GM19043 (cell line): ENCODE data around the gene MAPK8IP3.

Experiments used
- ATAC-seq: cut with Tn5 transposase; IDR thresholded peaks from one replicate; pipeline ENCODE4 v1.9.1; 2021; ENCODE audit warnings: low read depth; ENCODE audit not compliant: unreplicated experiment

MAPK8IP3 gene

GRCh38 chr16:1770328-1771187 lies 64.6 kb downstream of the MAPK8IP3 start:
- ATAC-seq, result no peak

GRCh38 chr16:1771188-1771863 lies 65.3 kb downstream of the MAPK8IP3 start, which contains the start of gene NME3:
TSS of gene NME3 (minus strand) at chr16:1771543. CDS start at chr16:1771534, 9 bp downstream.
- no peak for ATAC-seq

- no peak for ATAC-seq
These were observed 65.9 kb downstream of the MAPK8IP3 start for GRCh38 chr16:1771864-1772361.

GRCh38 chr16:1772362-1772907 lies 66.4 kb downstream of the MAPK8IP3 start, which contains the start of gene EME2:
TSS of gene EME2 (plus strand) at chr16:1772810. CDS start at chr16:1773228, 418 bp downstream.
- no peak for ATAC-seq

- no peak for ATAC-seq
These were observed 67.1 kb downstream of the MAPK8IP3 start, which contains the start of gene MRPS34 for GRCh38 chr16:1772908-1773702. TSS of gene MRPS34 (minus strand) at chr16:1773134. CDS start at chr16:1773119, 15 bp downstream.

GRCh38 chr16:1773703-1774447 lies 67.9 kb downstream of the MAPK8IP3 start:
- no peak for ATAC-seq

GRCh38 chr16:1774448-1774780 lies 68.4 kb downstream of the MAPK8IP3 start:
- ATAC-seq, result no peak

GRCh38 chr16:1775006-1775845 lies 69.2 kb downstream of the MAPK8IP3 start:
- no peak for ATAC-seq

- no peak for ATAC-seq
These were observed 70.1 kb downstream of the MAPK8IP3 start for GRCh38 chr16:1775846-1776671.

GRCh38 chr16:1776672-1776955 lies 70.6 kb downstream of the MAPK8IP3 start:
- ATAC-seq, result no peak

GRCh38 chr16:1776991-1777374 lies 71.0 kb downstream of the MAPK8IP3 start:
- ATAC-seq, result no peak

GRCh38 chr16:1777375-1778199 lies 71.6 kb downstream of the MAPK8IP3 start:
- no peak for ATAC-seq

- ATAC-seq, result no peak
These were observed 72.5 kb downstream of the MAPK8IP3 start for GRCh38 chr16:1778200-1779179.

GRCh38 chr16:1779234-1779701 lies 73.3 kb downstream of the MAPK8IP3 start:
- ATAC-seq, result no peak

GRCh38 chr16:1779741-1780676 lies 74.0 kb downstream of the MAPK8IP3 start:
- ATAC-seq, result no peak
